Measurements from ENCODE around the gene TSPAN32.

TSPAN32 gene

GRCh38 chr11:2314136-2314524 lies 12.3 kb downstream of the TSPAN32 start:
- no CpG with 5 or more reads among the region's 7 CpGs for WGBS, 2 donors (ENCODE audit: extremely low coverage in 2 of 2, insufficient read length in 2 of 2, insufficient replicate concordance in 1 of 2)
- Histone ChIP-seq H3K27me3 (ENCODE audit: control insufficient read depth in 3 of 3, insufficient read depth in 3 of 3, low read depth in 1 of 3, low read length in 3 of 3) (no peaks in the 10 kb centered on the region), H3K9ac (ENCODE audit: low read depth, low read length, poor library complexity) (no peak overlapping the region), H3K18ac (ENCODE audit: low read length) (peak overlapping the region; percentile 71), H3K27ac (replicated peaks; ENCODE audit: low read length) (no peak overlapping the region), H2BK5ac (ENCODE audit: low read length) (peak overlapping the region; percentile 66), H3K4me3 (ENCODE audit: low read length in 2 of 2) (no peak overlapping the region), H3K4me2 (ENCODE audit: insufficient read depth, low read length, poor library complexity, severe bottlenecking) (no peak overlapping the region), H2AK5ac (ENCODE audit: low read depth, low read length) (peak overlapping the region; percentile 98), H2BK120ac (ENCODE audit: low read depth, low read length) (no peak overlapping the region), H3K4ac (ENCODE audit: low read length) (no peak overlapping the region), H3K23ac (ENCODE audit: low read depth, low read length, poor library complexity) (no peak overlapping the region), H2BK15ac (ENCODE audit: low read length) (no peak overlapping the region), H4K8ac (ENCODE audit: low read depth, low read length) (peak overlapping the region; percentile 86), H3K9me3 (replicated peaks in 1 of 2; ENCODE audit: control insufficient read depth in 2 of 2, insufficient read depth in 1 of 2, low read depth in 1 of 2, low read length in 2 of 2) (peaks cover 0 to 1% of the 10 kb centered on the region in 2 donors), H2AFZ (ENCODE audit: low read length) (no peak overlapping the region), H3K14ac (ENCODE audit: low read length) (no peak overlapping the region), H4K91ac (ENCODE audit: low read depth, low read length, poor library complexity) (no peak overlapping the region), H3K36me3 (replicated peaks in 1 of 2; ENCODE audit: control insufficient read depth in 2 of 2, insufficient read depth in 2 of 2, low read length in 2 of 2) (no peaks in the 10 kb centered on the region), H2BK12ac (ENCODE audit: low read length) (no peak overlapping the region), H3K79me1 (ENCODE audit: low read depth, low read length) (peaks cover 2% of the 10 kb centered on the region), H3K4me1 (ENCODE audit: control insufficient read depth in 2 of 2, insufficient read depth in 1 of 2, low read depth in 1 of 2, low read length in 2 of 2) (peaks cover 0 to 7% of the 10 kb centered on the region in 2 donors)
- DNase-seq (ENCODE audit: low spot score): no peak

GRCh38 chr11:2314525-2315394 lies 12.9 kb downstream of the TSPAN32 start:
- Histone ChIP-seq H3K23ac (ENCODE audit: low read depth, low read length, poor library complexity) (no peak overlapping the region), H3K18ac (ENCODE audit: low read length) (peak overlapping the region; percentile 87), H4K8ac (ENCODE audit: low read depth, low read length) (no peak overlapping the region), H3K4ac (ENCODE audit: low read length) (no peak overlapping the region), H2BK12ac (ENCODE audit: low read length) (peak overlapping the region; percentile 90), H3K9ac (ENCODE audit: low read depth, low read length, poor library complexity) (no peak overlapping the region), H3K27ac (replicated peaks; ENCODE audit: low read length) (no peak overlapping the region), H3K27me3 (ENCODE audit: control insufficient read depth in 3 of 3, insufficient read depth in 3 of 3, low read depth in 1 of 3, low read length in 3 of 3) (no peaks in the 10 kb centered on the region), H3K4me3 (ENCODE audit: low read length in 2 of 2) (no peak overlapping the region), H3K36me3 (replicated peaks in 1 of 2; ENCODE audit: control insufficient read depth in 2 of 2, insufficient read depth in 2 of 2, low read length in 2 of 2) (no peaks in the 10 kb centered on the region), H4K91ac (ENCODE audit: low read depth, low read length, poor library complexity) (no peak overlapping the region), H3K14ac (ENCODE audit: low read length) (peak overlapping the region; percentile 89), H3K79me1 (ENCODE audit: low read depth, low read length) (peaks cover 2% of the 10 kb centered on the region), H3K9me3 (replicated peaks in 1 of 2; ENCODE audit: control insufficient read depth in 2 of 2, insufficient read depth in 1 of 2, low read depth in 1 of 2, low read length in 2 of 2) (peaks cover 0 to 1% of the 10 kb centered on the region in 2 donors), H2BK15ac (ENCODE audit: low read length) (peak overlapping the region; percentile 83), H2AK5ac (ENCODE audit: low read depth, low read length) (peak overlapping the region; percentile 98), H3K4me2 (ENCODE audit: insufficient read depth, low read length, poor library complexity, severe bottlenecking) (no peak overlapping the region), H2AFZ (ENCODE audit: low read length) (no peak overlapping the region), H3K4me1 (ENCODE audit: control insufficient read depth in 2 of 2, insufficient read depth in 1 of 2, low read depth in 1 of 2, low read length in 2 of 2) (peaks cover 0 to 7% of the 10 kb centered on the region in 2 donors), H2BK5ac (ENCODE audit: low read length) (peak overlapping the region; percentile 66), H2BK120ac (ENCODE audit: low read depth, low read length) (no peak overlapping the region)
- WGBS, 2 donors (ENCODE audit: extremely low coverage in 2 of 2, insufficient read length in 2 of 2, insufficient replicate concordance in 1 of 2): no CpG with 5 or more reads among the region's 16 CpGs
- no peak for DNase-seq (ENCODE audit: low spot score)

- H3K4me2 ChIP-seq (ENCODE audit: insufficient read depth, low read length, poor library complexity, severe bottlenecking): no peak overlapping the region
- no peaks in the 10 kb centered on the region for H3K36me3 ChIP-seq (replicated peaks in 1 of 2; ENCODE audit: control insufficient read depth in 2 of 2, insufficient read depth in 2 of 2, low read length in 2 of 2)
- peaks cover 0 to 1% of the 10 kb centered on the region in 2 donors for H3K9me3 ChIP-seq (replicated peaks in 1 of 2; ENCODE audit: control insufficient read depth in 2 of 2, insufficient read depth in 1 of 2, low read depth in 1 of 2, low read length in 2 of 2)
- peak overlapping the region; percentile 28 for H2BK120ac ChIP-seq (ENCODE audit: low read depth, low read length)
- peak overlapping the region; percentile 89 for H3K14ac ChIP-seq (ENCODE audit: low read length)
- H3K4me1 ChIP-seq (ENCODE audit: control insufficient read depth in 2 of 2, insufficient read depth in 1 of 2, low read depth in 1 of 2, low read length in 2 of 2): peaks cover 0 to 7% of the 10 kb centered on the region in 2 donors
- no peak for DNase-seq (ENCODE audit: low spot score)
- no peak overlapping the region for H3K9ac ChIP-seq (ENCODE audit: low read depth, low read length, poor library complexity)
- no CpG with 5 or more reads among the region's 25 CpGs for WGBS, 2 donors (ENCODE audit: extremely low coverage in 2 of 2, insufficient read length in 2 of 2, insufficient replicate concordance in 1 of 2)
- peak overlapping the region; percentile 65 for H4K8ac ChIP-seq (ENCODE audit: low read depth, low read length)
- peaks cover 0 to 2% (median 0%) of the 10 kb centered on the region in 3 experiments for H3K27me3 ChIP-seq (ENCODE audit: control insufficient read depth in 3 of 3, insufficient read depth in 3 of 3, low read depth in 1 of 3, low read length in 3 of 3)
- H2AFZ ChIP-seq (ENCODE audit: low read length): no peak overlapping the region
- H3K27ac ChIP-seq (replicated peaks; ENCODE audit: low read length): no peak overlapping the region
- no peak overlapping the region for H3K4me3 ChIP-seq (ENCODE audit: low read length in 2 of 2)
- peak overlapping the region; percentile 83 for H2BK15ac ChIP-seq (ENCODE audit: low read length)
- H3K79me1 ChIP-seq (ENCODE audit: low read depth, low read length): peaks cover 2% of the 10 kb centered on the region
- H2AK5ac ChIP-seq (ENCODE audit: low read depth, low read length): peak overlapping the region; percentile 86
- peak overlapping the region; percentile 73 for H3K23ac ChIP-seq (ENCODE audit: low read depth, low read length, poor library complexity)
- H2BK5ac ChIP-seq (ENCODE audit: low read length): no peak overlapping the region
- no peak overlapping the region for H3K4ac ChIP-seq (ENCODE audit: low read length)
- peak overlapping the region; percentile 90 for H2BK12ac ChIP-seq (ENCODE audit: low read length)
- H4K91ac ChIP-seq (ENCODE audit: low read depth, low read length, poor library complexity): no peak overlapping the region
- H3K18ac ChIP-seq (ENCODE audit: low read length): peak overlapping the region; percentile 87
These were observed 13.8 kb downstream of the TSPAN32 start for GRCh38 chr11:2315395-2316168.
